HCT116 (cell line): Measurements from ENCODE around the gene GGNBP2. TPM values are rescaled to one million over a fixed set of nuclear protein-coding genes. Genes with fewer than 3 reads are reported as not detected.

Source experiments
- ATAC-seq: fragments of 200-7000 bp; cut with Tn5 transposase; 2 replicates; pipeline ENCODE4 v1.9.1; 2020; ENCODE audit warnings: mild to moderate bottlenecking, moderate library complexity
- BruUV-seq: library from RNA; stranded (reverse); fragments of 400-500 nt; replicated peaks from 2 replicates; lab custom pipeline; 2021; lab: Mats Ljungman, UMichigan
- CTCF ChIA-PET: fragments of 300-600 bp; sonication (Branson Sonifier 250); formaldehyde crosslinking; loops from one replicate; lab custom pipeline; 2021; ENCODE audit warnings: antibody characterized with exemption; lab: Charles Lee
- POLR2A ChIA-PET: fragments of 300-600, 350-600 bp; sonication (Branson Sonifier 250); formaldehyde crosslinking; loops from one replicate; lab custom pipeline; 2021; ENCODE audit warnings: antibody characterized with exemption; lab: Charles Lee
- RAD21 ChIA-PET, 2 experiments: fragments of 300-600 bp; sonication (Branson Sonifier 250); formaldehyde crosslinking; loops; one replicate each; lab custom pipeline; 2023; ENCODE audit warnings: low total read pairs in 2 of 2; ENCODE audit not compliant: uncharacterized antibody in 2 of 2, unreplicated experiment in 2 of 2, low non-redundant PET in 1 of 2; lab: Charles Lee
- DNase-seq: peaks from one replicate; pipeline ENCODE4 v3.0.0-alpha.2; 2010; ENCODE audit warnings: low read depth, low spot score
- H2AFZ ChIP-seq: fragments of 200-600 bp; shearing (Covaris generic), sonication (generic); 2 replicates; pipeline ENCODE4 v1.6.1; 2017; ENCODE audit warnings: low read depth, mixed run types, mixed read lengths, antibody characterized with exemption, low read length; ENCODE audit not compliant: poor library complexity, severe bottlenecking
- H3K27ac ChIP-seq: 2 replicates; pipeline ENCODE4 v1.5.1; 2012; ENCODE audit warnings: low read depth, low read length
- H3K27me3 ChIP-seq: fragments of 200-600 bp; sonication (generic); 2 replicates; pipeline ENCODE4 v1.6.1; 2016; ENCODE audit warnings: mixed run types, low read length, mixed read lengths; ENCODE audit not compliant: insufficient read depth
- H3K36me3 ChIP-seq, 2 experiments: fragments of 200-500 bp in 1 of 2; fragments of 200-600 bp in 1 of 2; sonication (Bioruptor generic) in 1 of 2; sonication (generic) in 1 of 2; 2 replicates each; pipeline versions ENCODE4 v1.5.1 to v1.6.1; 2014 to 2016; ENCODE audit warnings: low read length in 2 of 2, inconsistent platforms in 1 of 2, mixed read lengths in 1 of 2, mixed run types in 1 of 2; ENCODE audit not compliant: insufficient read depth in 2 of 2, control insufficient read depth in 1 of 2
- H3K4me1 ChIP-seq, 2 experiments: fragments of 200-600 bp in 1 of 2; sonication (generic) in 1 of 2; 2 replicates each; pipeline versions ENCODE4 v1.5.1 to v1.6.1; 2012 to 2017; ENCODE audit warnings: low read length in 2 of 2, inconsistent platforms in 1 of 2, mild to moderate bottlenecking in 1 of 2, mixed read lengths in 1 of 2, mixed run types in 1 of 2, moderate library complexity in 1 of 2; ENCODE audit not compliant: insufficient read depth in 2 of 2, control insufficient read depth in 1 of 2
- H3K4me2 ChIP-seq: fragments of 200-600 bp; sonication (generic); 2 replicates; pipeline ENCODE4 v1.6.1; 2017; ENCODE audit warnings: mixed run types, low read length, mixed read lengths
- H3K4me3 ChIP-seq, 2 experiments: fragments of 200-600 bp in 1 of 2; sonication (generic) in 1 of 2; replicated peaks in 1 of 2; 2 replicates each; pipeline ENCODE4 v1.5.1; 2011 to 2016; ENCODE audit warnings: low read length in 2 of 2, control low read depth in 1 of 2, low read depth in 1 of 2, mild to moderate bottlenecking in 1 of 2, mixed read lengths in 1 of 2, mixed run types in 1 of 2
- H3K79me2 ChIP-seq: fragments of 200-600 bp; sonication (generic); 2 replicates; pipeline ENCODE4 v1.6.1; 2017; ENCODE audit warnings: mild to moderate bottlenecking, mixed run types, low read length, moderate library complexity, mixed read lengths; ENCODE audit not compliant: insufficient read depth
- H3K9ac ChIP-seq: fragments of 200-600 bp; sonication (generic); 2 replicates; pipeline ENCODE4 v1.6.1; 2016; ENCODE audit warnings: low read length, mixed read lengths
- H3K9me2 ChIP-seq: fragments of 200-600 bp; sonication (generic), shearing (Covaris generic); 2 replicates; pipeline ENCODE4 v1.6.1; 2017; ENCODE audit warnings: mixed run types, mild to moderate bottlenecking, moderate library complexity; ENCODE audit not compliant: insufficient read depth
- H3K9me3 ChIP-seq, 2 experiments: fragments of 200-500 bp in 1 of 2; fragments of 200-600 bp in 1 of 2; sonication (Bioruptor generic) in 1 of 2; sonication (generic) in 1 of 2; 2 replicates each; pipeline ENCODE4 v1.6.1; 2014 to 2017; ENCODE audit warnings: low read length in 2 of 2, mixed read lengths in 2 of 2, inconsistent platforms in 1 of 2, low read depth in 1 of 2, mild to moderate bottlenecking in 1 of 2, mixed run types in 1 of 2, moderate library complexity in 1 of 2; ENCODE audit not compliant: control insufficient read depth in 1 of 2, insufficient read depth in 1 of 2
- H4K20me1 ChIP-seq: fragments of 200-600 bp; sonication (generic), shearing (Covaris generic); 2 replicates; pipeline ENCODE4 v1.6.1; 2017; ENCODE audit warnings: mixed run types, mild to moderate bottlenecking, moderate library complexity; ENCODE audit not compliant: insufficient read depth
- ATF3 ChIP-seq: IDR thresholded peaks from 2 replicates; pipeline ENCODE4 v1.6.1; 2012
- CBX3 ChIP-seq: IDR thresholded peaks from 2 replicates; pipeline ENCODE4 v1.6.1; 2012; ENCODE audit warnings: low read depth
- CEBPB ChIP-seq: IDR thresholded peaks from 2 replicates; pipeline ENCODE4 v1.6.1; 2012; ENCODE audit warnings: low read depth
- CTCF ChIP-seq, 3 experiments: fragments of 200-600 bp in 1 of 3; sonication (generic) in 1 of 3; IDR thresholded peaks in 2 of 3; conservative IDR thresholded peaks in 1 of 3; 2 replicates each; pipeline ENCODE4 v1.5.1; 2012 to 2017; ENCODE audit warnings: low read depth in 2 of 3, low read length in 2 of 3, antibody characterized with exemption in 1 of 3, borderline replicate concordance in 1 of 3, control low read depth in 1 of 3, mild to moderate bottlenecking in 1 of 3, mixed read lengths in 1 of 3, mixed run types in 1 of 3, moderate library complexity in 1 of 3; ENCODE audit not compliant: insufficient read depth in 1 of 3
- ELF1 ChIP-seq: IDR thresholded peaks from 2 replicates; pipeline ENCODE4 v1.6.1; 2012; ENCODE audit warnings: low read depth, borderline replicate concordance
- EZH2 ChIP-seq: fragments of 200-600 bp; sonication (generic); IDR thresholded peaks from 2 replicates; pipeline ENCODE4 v1.6.1; 2017; ENCODE audit warnings: antibody characterized with exemption, mixed run types
- EZH2phosphoT487 ChIP-seq: fragments of 200-600 bp; IDR thresholded peaks from 2 replicates; pipeline ENCODE4 v1.6.1; 2018; ENCODE audit warnings: antibody characterized with exemption, borderline replicate concordance
- FOSL1 ChIP-seq: IDR thresholded peaks from 2 replicates; pipeline ENCODE4 v1.6.1; 2012; ENCODE audit warnings: low read depth
- POLR2A ChIP-seq: IDR thresholded peaks from 2 replicates; pipeline ENCODE4 v1.7.0; 2011; ENCODE audit warnings: borderline replicate concordance; ENCODE audit not compliant: insufficient read depth, insufficient read length; ENCODE audit errors: extremely low read depth
- POLR2AphosphoS5 ChIP-seq: IDR thresholded peaks from 2 replicates; pipeline ENCODE4 v1.6.1; 2011; ENCODE audit warnings: mild to moderate bottlenecking, low read depth, low read length, moderate library complexity
- RAD21 ChIP-seq: IDR thresholded peaks from 2 replicates; pipeline ENCODE4 v1.6.1; 2012; ENCODE audit warnings: low read depth, mild to moderate bottlenecking
- SIN3A ChIP-seq: IDR thresholded peaks from 2 replicates; pipeline ENCODE4 v1.6.1; 2012; ENCODE audit warnings: low read depth
- SP1 ChIP-seq: IDR thresholded peaks from 2 replicates; pipeline ENCODE4 v1.6.1; 2012; ENCODE audit warnings: low read depth
- SRF ChIP-seq: IDR thresholded peaks from 2 replicates; pipeline ENCODE4 v1.6.1; 2012; ENCODE audit warnings: low read depth
- TCF7L2 ChIP-seq: IDR thresholded peaks from 2 replicates; pipeline ENCODE4 v1.7.0; 2011; ENCODE audit warnings: borderline replicate concordance, inconsistent platforms; ENCODE audit not compliant: insufficient read depth, insufficient read length; ENCODE audit errors: extremely low read depth
- YY1 ChIP-seq: IDR thresholded peaks from 2 replicates; pipeline ENCODE4 v1.6.1; 2011; ENCODE audit warnings: low read length, low read depth, moderate library complexity, mild to moderate bottlenecking; ENCODE audit not compliant: insufficient replicate concordance; ENCODE audit errors: extremely low read depth
- ZBTB33 ChIP-seq: IDR thresholded peaks from 2 replicates; pipeline ENCODE4 v1.6.1; 2011; ENCODE audit warnings: mild to moderate bottlenecking, low read length, moderate library complexity; ENCODE audit not compliant: insufficient replicate concordance; ENCODE audit errors: extremely low read depth
- ZFX ChIP-seq: fragments of 450-650 bp; IDR thresholded peaks from 2 replicates; pipeline ENCODE4 v1.6.1; 2017
- ZNF274 ChIP-seq: fragments of 200-500 bp; sonication (Bioruptor generic); IDR thresholded peaks from 2 replicates; pipeline ENCODE4 v1.6.1; 2014; ENCODE audit warnings: mild to moderate bottlenecking, low read depth, low read length, inconsistent platforms
- intact Hi-C: fragments of 100-400 bp; cut with micrococcal nuclease; formaldehyde crosslinking; loops from 2 replicates; pipeline ENCODE4 v1.10.0; 2022
- total RNA-seq: library from RNA; stranded (reverse); gene quantifications from one replicate; pipeline ENCODE4 v1.2.1, GENCODE V29; 2021; ENCODE audit not compliant: unreplicated experiment

GGNBP2 gene
- total RNA-seq, 1 experiment from 2014 or later, result 58.2 TPM

DNA sequence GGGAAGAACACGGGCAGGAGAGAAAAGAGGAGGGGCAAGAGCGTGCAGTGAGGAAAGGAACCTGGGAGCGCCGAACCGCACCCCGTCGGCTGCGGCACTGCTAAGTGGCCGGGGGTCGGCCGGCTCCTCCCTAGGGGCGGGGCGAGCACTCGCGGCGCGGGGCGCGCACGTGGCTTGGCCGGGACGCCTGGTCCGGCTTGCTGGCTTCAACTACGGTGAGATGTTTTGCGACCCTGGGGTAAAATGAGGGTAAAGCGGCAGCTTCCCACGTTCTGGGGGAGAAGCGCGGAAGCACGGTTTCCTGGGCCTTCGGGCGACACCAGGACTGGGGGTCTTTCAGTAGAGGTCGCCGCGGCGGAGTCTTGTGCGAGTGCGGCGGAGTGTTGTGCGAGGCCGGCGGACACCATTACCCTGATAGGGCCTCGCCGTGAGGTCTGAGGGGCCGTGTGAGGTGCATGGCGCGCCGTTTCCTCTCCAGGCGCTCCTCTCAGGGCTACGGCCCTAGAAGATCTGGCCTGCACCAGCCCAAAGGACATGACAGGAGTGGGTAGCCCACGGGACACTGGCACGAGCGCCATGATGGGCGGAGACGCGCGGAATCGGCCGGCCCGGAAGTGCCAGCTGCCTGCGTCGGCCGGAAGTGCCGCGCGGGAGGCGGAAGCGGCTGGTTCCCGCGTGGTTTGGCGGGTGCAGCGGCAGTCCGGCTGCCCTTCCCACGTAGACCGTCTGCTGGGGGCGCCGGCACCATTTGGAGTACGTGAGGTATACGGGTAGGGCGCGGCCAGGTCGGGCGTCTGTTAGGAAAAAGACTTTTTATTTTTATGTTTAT is 9.7 kb upstream of the GGNBP2 start, which contains the start of the genes MYO19 and PIGW:
MYO19 (minus strand) TSS at position 29 of the 829 bp plus-strand sequence. CDS start 2,330 bp downstream, outside the sequence.
PIGW (plus strand) TSS at position 148 of the 829 bp plus-strand sequence. CDS start 2,115 bp downstream, outside the sequence.
- Histone ChIP-seq H3K27ac (peak within 1 kb of the TSS; percentile 99), H3K36me3 (peaks cover 23 to 44% of the 10 kb centered on the region in 2 experiments), H3K4me3 (peak within 1 kb of the TSS; percentile 63 to 90), H3K79me2 (peaks cover 68% of the 10 kb centered on the region), H2AFZ (no peak within 1 kb of the TSS), H3K9me3 (no peaks in the 10 kb centered on the region), H3K27me3 (no peaks in the 10 kb centered on the region), H3K4me2 (peak within 1 kb of the TSS; percentile 82), H3K9ac (peak within 1 kb of the TSS; percentile 99), H3K9me2 (no peaks in the 10 kb centered on the region), H3K4me1 (peaks cover 8 to 21% of the 10 kb centered on the region in 2 experiments), H4K20me1 (no peaks in the 10 kb centered on the region)
- BruUV-seq, result no TSS peak
- ChIA-PET POLR2A (interaction anchor here (0.6 to 2.4 kb wide), 7 partner anchors 10 to 564 kb away, joined by 3 to 30 read pairs (median 4); partner anchors contain the start of genes GGNBP2 and MRM1), RAD21 (interaction anchor here in 1 of 2 experiments (0.6 kb wide), 1 partner anchor 21 kb away, joined by 4 read pairs; no protein-coding TSS in a partner anchor), CTCF (interaction anchor here (0.6 to 2.4 kb wide), 8 partner anchors 9 to 342 kb away, joined by 3 to 16 read pairs (median 4); partner anchors contain the start of genes GGNBP2 and MRM1)
- intact Hi-C loops, result loop anchor here (1.0 kb wide), 1 partner anchor 10 kb away; no protein-coding TSS in a partner anchor
- peak; percentile 78 for DNase-seq
- ATAC-seq, result peak; percentile 86
- TF ChIP-seq CBX3 (peak; percentile 66; the same call in 1 of the 2 replicates), POLR2AphosphoS5 (peak; percentile 97), ZBTB33 (peak; percentile 95), ELF1 (peak; percentile 95), ATF3 (no peak), FOSL1 (no peak), TCF7L2 (no peak), RAD21 (no peak; the same call in 1 of the 2 replicates), ZFX (peak; percentile 67), SIN3A (peak; percentile 87), SP1 (peak; percentile 44; the same call in 1 of the 2 replicates), YY1 (peak; percentile 90), SRF (no peak), CTCF (IDR thresholded peaks at IDR 0.05 in 2 of 3, conservative IDR thresholded peaks at IDR 0.05 in 1 of 3; ENCODE audit: borderline replicate concordance in 1 of 3, insufficient read depth in 1 of 3, low read depth in 2 of 3, low read length in 2 of 3) (no peak), ZNF274 (no peak), POLR2A (peak; percentile 75), EZH2 (no peak), CEBPB (no peak), EZH2phosphoT487 (no peak)
